SK-N-SH treated with all-trans-retinoic acid at 6 μM for 48 hours (cell line): ENCODE results near the gene PPP6C.

Experiments used
- ARNTL ChIP-seq: fragments of 450-650 bp; formaldehyde crosslinking; IDR thresholded peaks from 2 replicates; pipeline ENCODE4 v1.5.0; 2020; ENCODE audit warnings: low read depth, mild to moderate bottlenecking, moderate library complexity, borderline replicate concordance
- GLIS3 ChIP-seq: fragments of 250-450 bp; sonication (Bioruptor Pico); IDR thresholded peaks from 2 replicates; pipeline ENCODE4 v1.5.0; 2020; ENCODE audit warnings: mild to moderate bottlenecking, moderate library complexity
- OSR1 ChIP-seq: fragments of 250-450 bp; sonication (Bioruptor Pico); IDR thresholded peaks from 2 replicates; pipeline ENCODE4 v1.8.0; 2022; ENCODE audit warnings: moderate library complexity, mild to moderate bottlenecking, inconsistent platforms
- TCF4 ChIP-seq: fragments of 250-450 bp; sonication (Bioruptor Pico); IDR thresholded peaks from 2 replicates; pipeline ENCODE4 v1.8.0; 2021; ENCODE audit warnings: mild to moderate bottlenecking, moderate library complexity, borderline replicate concordance
- TOX ChIP-seq: fragments of 250-450 bp; sonication (Bioruptor Pico); IDR thresholded peaks from 2 replicates; pipeline ENCODE4 v1.8.0; 2021; ENCODE audit warnings: mild to moderate bottlenecking, moderate library complexity, borderline replicate concordance
- ZC3H10 ChIP-seq: fragments of 250-450 bp; sonication (Bioruptor Pico); IDR thresholded peaks from 2 replicates; pipeline ENCODE4 v1.5.1; 2021; ENCODE audit warnings: mild to moderate bottlenecking, moderate library complexity
- ZFP3 ChIP-seq: fragments of 250-450 bp; sonication (Bioruptor Pico); IDR thresholded peaks from 2 replicates; pipeline ENCODE4 v1.5.0; 2020; ENCODE audit warnings: mild to moderate bottlenecking, moderate library complexity
- ZNF565 ChIP-seq: fragments of 450-650 bp; formaldehyde crosslinking; conservative IDR thresholded peaks from 2 replicates; pipeline ENCODE4 v1.5.0; 2020; ENCODE audit warnings: low read depth, mild to moderate bottlenecking, moderate library complexity
- ZNF8 ChIP-seq: fragments of 450-650 bp; formaldehyde crosslinking; IDR thresholded peaks from 2 replicates; pipeline ENCODE4 v1.5.0; 2020; ENCODE audit warnings: mild to moderate bottlenecking, moderate library complexity
- TF ChIP-seq, protein P1 (sequence below): fragments of 250-450 bp; sonication (Bioruptor Pico); IDR thresholded peaks from 2 replicates; pipeline ENCODE4 v1.8.0; 2021; ENCODE audit warnings: low read depth, mild to moderate bottlenecking, moderate library complexity, borderline replicate concordance
- TF ChIP-seq, protein P2 (sequence below): fragments of 250-450 bp; sonication (Bioruptor Pico); IDR thresholded peaks from 2 replicates; pipeline ENCODE4 v1.5.1; 2021; ENCODE audit warnings: mild to moderate bottlenecking, moderate library complexity
- TF ChIP-seq, protein P3 (sequence below): fragments of 250-450 bp; sonication (Bioruptor Pico); IDR thresholded peaks from 2 replicates; pipeline ENCODE4 v1.5.1; 2020; ENCODE audit warnings: low read depth, mild to moderate bottlenecking, moderate library complexity
- TF ChIP-seq, protein P4 (sequence below): fragments of 250-450 bp; sonication (Bioruptor Pico); IDR thresholded peaks from 2 replicates; pipeline ENCODE4 v1.5.0; 2020; ENCODE audit warnings: mild to moderate bottlenecking, moderate library complexity

DNA sequence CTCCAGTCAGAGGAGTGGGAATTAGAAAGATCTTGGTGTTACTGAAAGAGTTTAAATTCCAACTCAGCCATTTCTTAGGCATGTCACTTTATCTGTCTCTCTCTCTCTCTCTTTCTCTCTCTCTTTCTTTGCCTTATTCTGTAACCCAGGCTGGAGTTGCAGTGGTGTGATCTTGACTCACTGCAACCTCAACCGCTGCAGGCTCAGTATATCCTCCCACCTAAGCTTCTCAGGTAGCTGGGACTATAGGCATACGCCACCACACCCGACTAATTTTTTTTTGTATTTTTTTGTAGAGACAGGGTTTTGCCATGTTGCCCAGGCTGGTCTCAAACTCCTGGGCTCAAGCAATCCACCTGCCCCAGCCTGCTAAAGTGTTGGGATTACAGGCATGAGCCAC is 29.0 kb upstream of the PPP6C start:
- TF ChIP-seq ARNTL (CRISPR knock-in tag): no peak
- TF ChIP-seq ZC3H10 (CRISPR knock-in tag): no peak
- TF ChIP-seq, protein P1, sequence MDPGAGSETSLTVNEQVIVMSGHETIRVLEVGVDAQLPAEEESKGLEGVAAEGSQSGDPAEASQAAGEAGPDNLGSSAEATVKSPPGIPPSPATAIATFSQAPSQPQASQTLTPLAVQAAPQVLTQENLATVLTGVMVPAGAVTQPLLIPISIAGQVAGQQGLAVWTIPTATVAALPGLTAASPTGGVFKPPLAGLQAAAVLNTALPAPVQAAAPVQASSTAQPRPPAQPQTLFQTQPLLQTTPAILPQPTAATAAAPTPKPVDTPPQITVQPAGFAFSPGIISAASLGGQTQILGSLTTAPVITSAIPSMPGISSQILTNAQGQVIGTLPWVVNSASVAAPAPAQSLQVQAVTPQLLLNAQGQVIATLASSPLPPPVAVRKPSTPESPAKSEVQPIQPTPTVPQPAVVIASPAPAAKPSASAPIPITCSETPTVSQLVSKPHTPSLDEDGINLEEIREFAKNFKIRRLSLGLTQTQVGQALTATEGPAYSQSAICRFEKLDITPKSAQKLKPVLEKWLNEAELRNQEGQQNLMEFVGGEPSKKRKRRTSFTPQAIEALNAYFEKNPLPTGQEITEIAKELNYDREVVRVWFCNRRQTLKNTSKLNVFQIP (CRISPR knock-in tag): no peak
- no peak for TF ChIP-seq TCF4 (CRISPR knock-in tag)
- TF ChIP-seq, protein P2, sequence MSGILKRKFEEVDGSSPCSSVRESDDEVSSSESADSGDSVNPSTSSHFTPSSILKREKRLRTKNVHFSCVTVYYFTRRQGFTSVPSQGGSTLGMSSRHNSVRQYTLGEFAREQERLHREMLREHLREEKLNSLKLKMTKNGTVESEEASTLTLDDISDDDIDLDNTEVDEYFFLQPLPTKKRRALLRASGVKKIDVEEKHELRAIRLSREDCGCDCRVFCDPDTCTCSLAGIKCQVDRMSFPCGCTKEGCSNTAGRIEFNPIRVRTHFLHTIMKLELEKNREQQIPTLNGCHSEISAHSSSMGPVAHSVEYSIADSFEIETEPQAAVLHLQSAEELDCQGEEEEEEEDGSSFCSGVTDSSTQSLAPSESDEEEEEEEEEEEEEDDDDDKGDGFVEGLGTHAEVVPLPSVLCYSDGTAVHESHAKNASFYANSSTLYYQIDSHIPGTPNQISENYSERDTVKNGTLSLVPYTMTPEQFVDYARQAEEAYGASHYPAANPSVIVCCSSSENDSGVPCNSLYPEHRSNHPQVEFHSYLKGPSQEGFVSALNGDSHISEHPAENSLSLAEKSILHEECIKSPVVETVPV (CRISPR knock-in tag): no peak
- no peak for TF ChIP-seq ZFP3 (CRISPR knock-in tag)
- no peak for TF ChIP-seq GLIS3 (CRISPR knock-in tag)
- no peak for TF ChIP-seq OSR1 (CRISPR knock-in tag)
- no peak for TF ChIP-seq TOX (CRISPR knock-in tag)
- TF ChIP-seq ZNF8: no peak
- TF ChIP-seq, protein P3, sequence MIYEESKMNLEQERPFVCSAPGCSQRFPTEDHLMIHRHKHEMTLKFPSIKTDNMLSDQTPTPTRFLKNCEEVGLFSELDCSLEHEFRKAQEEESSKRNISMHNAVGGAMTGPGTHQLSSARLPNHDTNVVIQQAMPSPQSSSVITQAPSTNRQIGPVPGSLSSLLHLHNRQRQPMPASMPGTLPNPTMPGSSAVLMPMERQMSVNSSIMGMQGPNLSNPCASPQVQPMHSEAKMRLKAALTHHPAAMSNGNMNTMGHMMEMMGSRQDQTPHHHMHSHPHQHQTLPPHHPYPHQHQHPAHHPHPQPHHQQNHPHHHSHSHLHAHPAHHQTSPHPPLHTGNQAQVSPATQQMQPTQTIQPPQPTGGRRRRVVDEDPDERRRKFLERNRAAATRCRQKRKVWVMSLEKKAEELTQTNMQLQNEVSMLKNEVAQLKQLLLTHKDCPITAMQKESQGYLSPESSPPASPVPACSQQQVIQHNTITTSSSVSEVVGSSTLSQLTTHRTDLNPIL (CRISPR knock-in tag): no peak
- TF ChIP-seq ZNF565 (CRISPR knock-in tag): no peak
- TF ChIP-seq, protein P4, sequence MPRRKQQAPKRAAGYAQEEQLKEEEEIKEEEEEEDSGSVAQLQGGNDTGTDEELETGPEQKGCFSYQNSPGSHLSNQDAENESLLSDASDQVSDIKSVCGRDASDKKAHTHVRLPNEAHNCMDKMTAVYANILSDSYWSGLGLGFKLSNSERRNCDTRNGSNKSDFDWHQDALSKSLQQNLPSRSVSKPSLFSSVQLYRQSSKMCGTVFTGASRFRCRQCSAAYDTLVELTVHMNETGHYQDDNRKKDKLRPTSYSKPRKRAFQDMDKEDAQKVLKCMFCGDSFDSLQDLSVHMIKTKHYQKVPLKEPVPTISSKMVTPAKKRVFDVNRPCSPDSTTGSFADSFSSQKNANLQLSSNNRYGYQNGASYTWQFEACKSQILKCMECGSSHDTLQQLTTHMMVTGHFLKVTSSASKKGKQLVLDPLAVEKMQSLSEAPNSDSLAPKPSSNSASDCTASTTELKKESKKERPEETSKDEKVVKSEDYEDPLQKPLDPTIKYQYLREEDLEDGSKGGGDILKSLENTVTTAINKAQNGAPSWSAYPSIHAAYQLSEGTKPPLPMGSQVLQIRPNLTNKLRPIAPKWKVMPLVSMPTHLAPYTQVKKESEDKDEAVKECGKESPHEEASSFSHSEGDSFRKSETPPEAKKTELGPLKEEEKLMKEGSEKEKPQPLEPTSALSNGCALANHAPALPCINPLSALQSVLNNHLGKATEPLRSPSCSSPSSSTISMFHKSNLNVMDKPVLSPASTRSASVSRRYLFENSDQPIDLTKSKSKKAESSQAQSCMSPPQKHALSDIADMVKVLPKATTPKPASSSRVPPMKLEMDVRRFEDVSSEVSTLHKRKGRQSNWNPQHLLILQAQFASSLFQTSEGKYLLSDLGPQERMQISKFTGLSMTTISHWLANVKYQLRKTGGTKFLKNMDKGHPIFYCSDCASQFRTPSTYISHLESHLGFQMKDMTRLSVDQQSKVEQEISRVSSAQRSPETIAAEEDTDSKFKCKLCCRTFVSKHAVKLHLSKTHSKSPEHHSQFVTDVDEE (CRISPR knock-in tag): no peak
